HepG2 (cell line): ENCODE data around the gene ANKEF1.

Experiments
- ETV6 ChIP-seq: sonication (generic); formaldehyde crosslinking; conservative IDR thresholded peaks from 2 replicates; pipeline ENCODE4 v1.4.0; 2020; ENCODE audit warnings: missing genetic modification reagents
- SMYD3 ChIP-seq: sonication (generic); formaldehyde crosslinking; IDR thresholded peaks from 2 replicates; pipeline ENCODE4 v1.8.1; 2023; ENCODE audit warnings: mild to moderate bottlenecking, missing genetic modification reagents
- ZFP36 ChIP-seq: fragments of 150-350 bp; IDR thresholded peaks from 2 replicates; pipeline ENCODE4 v1.6.1; 2018; ENCODE audit warnings: borderline replicate concordance, low read length, low read depth; ENCODE audit not compliant: partially characterized antibody
- ZNF772 ChIP-seq: sonication (generic); formaldehyde crosslinking; IDR thresholded peaks from 2 replicates; pipeline ENCODE4 v1.5.0; 2020; ENCODE audit warnings: mild to moderate bottlenecking, missing genetic modification reagents

- TF ChIP-seq SMYD3 (CRISPR knock-in tag) (no peak), ETV6 (CRISPR knock-in tag) (no peak), ZNF772 (CRISPR knock-in tag) (no peak), ZFP36 (no peak)
These were observed 43.1 kb downstream of the ANKEF1 start for GRCh38 chr20:10077886-10078285.
